GM12874 (cell line): ENCODE data around the gene GRIK4.

Experiments used
- TF ChIP-seq, protein P1 (sequence below): IDR thresholded peaks from 2 replicates; pipeline ENCODE4 v1.5.1; 2011; ENCODE audit warnings: low read depth, mild to moderate bottlenecking, control low read depth, low read length, moderate library complexity; ENCODE audit not compliant: insufficient read depth

The GRIK4 gene

DNA sequence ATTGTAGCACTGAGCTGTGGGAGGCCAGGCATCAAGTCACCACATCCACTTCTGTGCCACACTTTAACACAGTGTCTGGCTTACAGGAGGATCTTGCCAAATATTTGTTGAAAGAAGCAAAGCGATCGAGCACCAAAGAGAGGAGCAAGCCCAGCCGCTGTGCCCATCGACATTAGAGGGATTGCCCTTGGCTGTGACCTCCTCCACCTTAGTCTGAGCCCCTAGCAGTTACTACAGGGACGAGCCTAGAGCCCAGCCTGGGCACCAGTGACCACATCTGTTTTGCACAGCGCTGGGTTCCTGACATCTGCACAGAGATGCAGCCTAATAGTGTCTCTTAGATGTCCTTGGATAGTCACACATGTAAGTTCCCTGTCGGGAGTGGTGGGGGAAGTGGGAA is 17.7 kb downstream of the GRIK4 start:
- TF ChIP-seq, protein P1, sequence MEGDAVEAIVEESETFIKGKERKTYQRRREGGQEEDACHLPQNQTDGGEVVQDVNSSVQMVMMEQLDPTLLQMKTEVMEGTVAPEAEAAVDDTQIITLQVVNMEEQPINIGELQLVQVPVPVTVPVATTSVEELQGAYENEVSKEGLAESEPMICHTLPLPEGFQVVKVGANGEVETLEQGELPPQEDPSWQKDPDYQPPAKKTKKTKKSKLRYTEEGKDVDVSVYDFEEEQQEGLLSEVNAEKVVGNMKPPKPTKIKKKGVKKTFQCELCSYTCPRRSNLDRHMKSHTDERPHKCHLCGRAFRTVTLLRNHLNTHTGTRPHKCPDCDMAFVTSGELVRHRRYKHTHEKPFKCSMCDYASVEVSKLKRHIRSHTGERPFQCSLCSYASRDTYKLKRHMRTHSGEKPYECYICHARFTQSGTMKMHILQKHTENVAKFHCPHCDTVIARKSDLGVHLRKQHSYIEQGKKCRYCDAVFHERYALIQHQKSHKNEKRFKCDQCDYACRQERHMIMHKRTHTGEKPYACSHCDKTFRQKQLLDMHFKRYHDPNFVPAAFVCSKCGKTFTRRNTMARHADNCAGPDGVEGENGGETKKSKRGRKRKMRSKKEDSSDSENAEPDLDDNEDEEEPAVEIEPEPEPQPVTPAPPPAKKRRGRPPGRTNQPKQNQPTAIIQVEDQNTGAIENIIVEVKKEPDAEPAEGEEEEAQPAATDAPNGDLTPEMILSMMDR = no peak

GRCh38 chr11:120529911-120530310 is 18.4 kb downstream of the GRIK4 start:
- TF ChIP-seq, protein P1 = no peak

GRCh38 chr11:120532082-120532831 is 20.7 kb downstream of the GRIK4 start:
- TF ChIP-seq, protein P1 = no peak

DNA sequence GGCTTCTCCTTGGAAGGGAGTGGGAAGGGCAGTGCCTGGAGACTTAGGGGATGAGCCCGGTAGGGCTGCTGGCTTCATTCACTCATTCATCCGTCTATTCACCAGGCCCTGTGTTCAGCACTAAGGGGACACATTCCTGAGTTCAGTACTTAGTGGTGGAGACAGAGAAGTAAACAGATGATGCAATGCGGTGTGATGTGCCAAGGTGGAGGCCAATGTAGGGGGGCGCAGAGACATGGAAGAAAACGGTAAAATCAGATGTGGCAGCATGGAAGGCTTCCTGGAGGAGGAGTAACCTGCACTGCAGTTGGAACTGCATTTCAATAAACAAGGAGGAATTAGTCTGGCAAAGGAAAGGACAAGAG is 21.3 kb downstream of the GRIK4 start:
- TF ChIP-seq, protein P1 = no peak

- TF ChIP-seq, protein P1 = no peak
Measured at GRCh38 chr11:120536091-120536796, 24.7 kb downstream of the GRIK4 start.

DNA sequence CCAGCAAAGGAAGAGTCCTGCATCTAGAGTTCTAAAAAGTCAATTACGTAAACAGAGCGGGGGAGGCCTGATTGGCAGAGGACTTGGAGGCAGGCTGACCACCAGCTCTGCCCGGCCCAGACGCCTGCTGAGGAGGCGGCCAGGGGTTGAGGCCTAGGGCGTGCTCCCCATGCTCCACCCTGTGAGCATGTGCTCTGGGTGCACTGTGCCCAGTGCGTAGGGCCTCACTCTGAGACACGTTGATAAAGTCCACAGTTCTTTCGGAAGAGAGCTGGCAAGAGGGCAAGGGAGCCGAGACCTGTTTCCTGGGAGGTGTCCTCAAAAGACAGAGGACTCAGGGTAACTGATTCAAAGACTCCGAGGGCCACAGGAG is 25.2 kb downstream of the GRIK4 start:
- TF ChIP-seq, protein P1 = no peak

GRCh38 chr11:120537996-120538395 is 26.4 kb downstream of the GRIK4 start:
- TF ChIP-seq, protein P1 = no peak
